Stomach smooth muscle (tissue), 2 donors: ENCODE measurements around the gene SUN2.

ENCODE experiments used
- H3K27ac ChIP-seq: one replicate; pipeline ENCODE4 v1.7.0; 2013; ENCODE audit warnings: mild to moderate bottlenecking, low read length, inconsistent platforms
- H3K27me3 ChIP-seq, 2 donors: one replicate each; pipeline ENCODE4 v1.7.0; 2013; ENCODE audit warnings: low read length in 2 of 2; ENCODE audit not compliant: insufficient read depth in 2 of 2, control insufficient read depth in 1 of 2
- H3K36me3 ChIP-seq, 2 donors: one replicate each; pipeline ENCODE4 v1.7.0; 2013; ENCODE audit warnings: low read length in 2 of 2; ENCODE audit not compliant: control insufficient read depth in 2 of 2, insufficient read depth in 2 of 2
- H3K4me1 ChIP-seq: one replicate; pipeline ENCODE4 v1.7.0; 2013; ENCODE audit warnings: low read length; ENCODE audit not compliant: control insufficient read depth, insufficient read depth
- H3K4me3 ChIP-seq, 2 donors: one replicate each; pipeline ENCODE4 v1.7.0; 2013; ENCODE audit warnings: low read length in 2 of 2
- H3K9ac ChIP-seq, 2 donors: one replicate each; pipeline ENCODE4 v1.7.0; 2013; ENCODE audit warnings: low read length in 2 of 2, mild to moderate bottlenecking in 1 of 2
- H3K9me3 ChIP-seq, 2 donors: one replicate each; pipeline ENCODE4 v1.7.0; 2013; ENCODE audit warnings: low read length in 2 of 2; ENCODE audit not compliant: control insufficient read depth in 2 of 2
- donor health status: healthy.
- donor health status: Pancreatic carcinoma.

Gene SUN2

GRCh38 chr22:38727123-38727522 lies 28.7 kb downstream of the SUN2 start:
- Histone ChIP-seq H3K9me3 (no peaks in the 10 kb centered on the region), H3K9ac (no peak overlapping the region), H3K4me3 (no peak overlapping the region), H3K27me3 (no peaks in the 10 kb centered on the region), H3K36me3 (peaks cover 78 to 89% of the 10 kb centered on the region in 2 donors), H3K27ac (no peak overlapping the region), H3K4me1 (peaks cover 11% of the 10 kb centered on the region)

DNA sequence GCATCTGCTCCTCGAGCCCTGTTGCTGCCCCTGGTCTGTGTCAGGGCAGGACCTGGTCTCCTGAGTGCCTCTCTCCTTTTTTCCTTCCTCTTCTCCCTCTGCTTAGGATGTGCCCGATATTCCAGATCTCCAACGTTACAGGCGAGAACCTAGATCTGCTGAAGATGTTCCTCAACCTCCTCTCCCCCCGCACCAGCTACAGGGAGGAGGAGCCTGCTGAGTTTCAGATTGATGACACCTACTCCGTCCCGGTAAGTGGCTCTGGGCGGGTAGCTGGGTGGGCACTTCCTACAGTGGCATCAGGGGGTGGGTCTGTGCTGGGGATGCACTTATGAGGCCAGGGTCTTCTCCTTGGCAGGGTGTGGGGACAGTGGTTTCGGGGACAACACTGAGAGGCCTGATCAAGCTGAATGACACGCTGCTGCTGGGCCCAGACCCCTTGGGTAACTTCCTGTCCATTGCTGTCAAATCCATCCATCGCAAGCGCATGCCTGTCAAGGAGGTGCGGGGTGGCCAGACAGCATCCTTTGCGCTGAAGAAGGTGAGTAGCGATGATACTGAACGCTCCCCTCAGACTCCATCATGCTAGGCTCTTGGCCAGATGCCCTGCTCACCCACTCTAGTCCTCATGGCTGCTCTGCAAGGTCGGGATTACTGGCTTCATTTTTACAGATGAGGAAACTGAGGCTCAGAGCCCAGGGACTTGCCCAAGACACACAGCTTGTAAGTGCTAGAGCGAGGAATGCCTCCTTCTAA lies 29.7 kb downstream of the SUN2 start:
- H3K9me3 ChIP-seq = no peaks in the 10 kb centered on the region
- peaks cover 2% of the 10 kb centered on the region for H3K4me1 ChIP-seq
- no peak overlapping the region for H3K27ac ChIP-seq
- H3K36me3 ChIP-seq = peaks cover 80 to 90% of the 10 kb centered on the region in 2 donors
- H3K4me3 ChIP-seq = no peak overlapping the region
- no peak overlapping the region for H3K9ac ChIP-seq
- H3K27me3 ChIP-seq = no peaks in the 10 kb centered on the region

- no peak overlapping the region for H3K4me3 ChIP-seq
- H3K36me3 ChIP-seq = peaks cover 73 to 82% of the 10 kb centered on the region in 2 donors
- peaks cover 2% of the 10 kb centered on the region for H3K4me1 ChIP-seq
- no peak overlapping the region for H3K27ac ChIP-seq
- no peaks in the 10 kb centered on the region for H3K27me3 ChIP-seq
- no peaks in the 10 kb centered on the region for H3K9me3 ChIP-seq
- peak overlapping the region in 1 of 2 donors; percentile 29 for H3K9ac ChIP-seq
These were observed 30.7 kb downstream of the SUN2 start for GRCh38 chr22:38724926-38725571.

DNA sequence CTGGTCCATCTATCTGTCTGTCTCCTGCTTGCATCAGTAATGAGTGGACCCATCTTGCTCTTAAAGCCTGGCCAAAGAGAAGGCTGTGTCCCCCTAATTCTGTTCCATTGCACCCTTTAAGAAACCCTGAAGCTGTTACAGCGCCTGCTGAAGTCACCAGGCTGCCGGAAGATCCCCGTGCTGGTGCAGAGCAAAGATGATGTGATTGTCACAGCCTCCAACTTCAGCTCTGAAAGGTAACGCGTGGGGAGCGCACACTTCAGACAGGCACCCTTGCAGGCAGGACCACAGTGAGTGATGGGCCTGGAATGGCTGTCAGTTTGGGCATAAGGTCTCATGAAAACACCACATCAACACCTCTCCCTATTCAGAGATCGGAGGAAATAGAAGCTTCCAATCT lies 31.6 kb downstream of the SUN2 start:
- Histone ChIP-seq H3K4me3 (no peak overlapping the region), H3K9me3 (no peaks in the 10 kb centered on the region), H3K9ac (no peak overlapping the region), H3K27me3 (no peaks in the 10 kb centered on the region), H3K4me1 (peaks cover 2% of the 10 kb centered on the region), H3K36me3 (peaks cover 68 to 74% of the 10 kb centered on the region in 2 donors), H3K27ac (no peak overlapping the region)

DNA sequence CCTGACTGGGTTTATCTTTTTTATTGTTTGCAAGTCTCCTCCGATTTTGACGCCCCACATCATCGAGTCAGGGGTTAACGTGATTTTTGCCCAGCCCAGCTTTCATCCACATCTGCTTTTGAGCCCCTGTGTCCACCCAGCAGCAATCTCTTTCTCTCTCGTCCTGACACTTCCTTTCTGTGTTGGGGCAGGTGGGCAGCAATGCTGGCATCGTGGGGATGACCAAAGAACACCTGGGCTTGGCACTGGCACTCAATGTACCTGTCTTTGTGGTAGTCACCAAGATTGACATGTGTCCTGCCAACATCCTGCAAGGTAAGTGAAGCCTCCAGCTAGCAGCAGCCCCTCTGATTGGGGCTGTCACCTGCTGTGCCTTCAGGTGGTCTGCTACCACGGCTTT lies 34.2 kb downstream of the SUN2 start:
- Histone ChIP-seq H3K9me3 (no peaks in the 10 kb centered on the region), H3K27me3 (no peaks in the 10 kb centered on the region), H3K9ac (no peak overlapping the region), H3K27ac (no peak overlapping the region), H3K36me3 (peaks cover 52 to 62% of the 10 kb centered on the region in 2 donors), H3K4me1 (peaks cover 5% of the 10 kb centered on the region), H3K4me3 (no peak overlapping the region)

- no peak overlapping the region for H3K27ac ChIP-seq
- no peak overlapping the region for H3K9ac ChIP-seq
- peaks cover 8% of the 10 kb centered on the region for H3K4me1 ChIP-seq
- no peaks in the 10 kb centered on the region for H3K27me3 ChIP-seq
- H3K9me3 ChIP-seq = no peaks in the 10 kb centered on the region
- peaks cover 49 to 61% of the 10 kb centered on the region in 2 donors for H3K36me3 ChIP-seq
- H3K4me3 ChIP-seq = no peak overlapping the region
These were observed 35.4 kb downstream of the SUN2 start for GRCh38 chr22:38720350-38720749.

DNA sequence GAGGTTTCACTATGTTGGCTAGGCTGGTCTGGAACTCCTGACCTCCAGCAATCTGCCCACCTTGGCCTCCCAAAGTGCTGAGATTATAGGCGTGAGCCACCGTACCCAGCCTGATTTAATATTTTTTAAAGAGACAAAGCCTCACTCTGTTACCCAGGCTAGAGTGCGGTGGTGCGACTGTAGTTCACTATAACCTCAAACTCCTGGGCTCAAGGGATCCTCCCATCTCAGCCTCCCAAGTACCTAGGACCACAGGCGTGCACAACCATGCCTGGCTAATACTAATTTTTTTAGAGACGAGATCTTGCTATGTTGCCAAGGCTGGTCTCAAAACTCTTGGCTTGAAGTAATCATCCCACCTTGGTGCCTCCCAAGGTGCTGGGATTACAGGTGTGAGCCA lies 36.6 kb downstream of the SUN2 start:
- Histone ChIP-seq H3K36me3 (peaks cover 39 to 54% of the 10 kb centered on the region in 2 donors), H3K9ac (no peak overlapping the region), H3K4me3 (no peak overlapping the region), H3K27ac (no peak overlapping the region), H3K27me3 (no peaks in the 10 kb centered on the region), H3K9me3 (no peaks in the 10 kb centered on the region), H3K4me1 (peaks cover 12% of the 10 kb centered on the region)

- Histone ChIP-seq H3K36me3 (peaks cover 32 to 46% of the 10 kb centered on the region in 2 donors), H3K27me3 (no peaks in the 10 kb centered on the region), H3K27ac (peak overlapping the region; percentile 8), H3K9me3 (no peaks in the 10 kb centered on the region), H3K4me3 (no peak overlapping the region), H3K4me1 (peaks cover 12% of the 10 kb centered on the region), H3K9ac (no peak overlapping the region)
These were observed 37.4 kb downstream of the SUN2 start for GRCh38 chr22:38718414-38718813.

- no peaks in the 10 kb centered on the region for H3K27me3 ChIP-seq
- peaks cover 20 to 38% of the 10 kb centered on the region in 2 donors for H3K36me3 ChIP-seq
- H3K4me1 ChIP-seq = peaks cover 12% of the 10 kb centered on the region
- no peaks in the 10 kb centered on the region for H3K9me3 ChIP-seq
- no peak overlapping the region for H3K4me3 ChIP-seq
- no peak overlapping the region for H3K9ac ChIP-seq
- no peak overlapping the region for H3K27ac ChIP-seq
These were observed 38.6 kb downstream of the SUN2 start for GRCh38 chr22:38717244-38717643.

DNA sequence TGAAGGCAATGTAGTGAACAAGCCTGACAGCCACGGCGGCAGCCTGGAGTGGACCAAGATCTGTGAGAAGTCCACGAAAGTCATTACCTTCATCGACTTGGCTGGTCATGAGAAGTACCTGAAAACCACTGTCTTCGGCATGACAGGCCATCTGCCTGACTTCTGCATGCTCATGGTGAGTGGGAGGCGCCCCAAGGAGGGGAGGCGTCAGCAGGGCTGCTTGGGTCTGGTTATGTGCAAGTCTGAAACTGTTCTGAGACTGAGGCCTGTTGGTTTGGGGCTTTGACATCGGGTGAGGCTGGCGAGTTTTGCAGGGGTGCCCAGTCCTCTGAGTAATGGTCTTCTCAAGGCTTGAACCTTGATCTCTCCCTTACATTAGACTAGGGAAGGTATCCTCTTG lies 39.0 kb downstream of the SUN2 start:
- Histone ChIP-seq H3K4me3 (no peak overlapping the region), H3K9ac (no peak overlapping the region), H3K36me3 (peaks cover 17 to 39% of the 10 kb centered on the region in 2 donors), H3K27ac (no peak overlapping the region), H3K27me3 (no peaks in the 10 kb centered on the region), H3K9me3 (no peaks in the 10 kb centered on the region), H3K4me1 (peaks cover 12% of the 10 kb centered on the region)

DNA sequence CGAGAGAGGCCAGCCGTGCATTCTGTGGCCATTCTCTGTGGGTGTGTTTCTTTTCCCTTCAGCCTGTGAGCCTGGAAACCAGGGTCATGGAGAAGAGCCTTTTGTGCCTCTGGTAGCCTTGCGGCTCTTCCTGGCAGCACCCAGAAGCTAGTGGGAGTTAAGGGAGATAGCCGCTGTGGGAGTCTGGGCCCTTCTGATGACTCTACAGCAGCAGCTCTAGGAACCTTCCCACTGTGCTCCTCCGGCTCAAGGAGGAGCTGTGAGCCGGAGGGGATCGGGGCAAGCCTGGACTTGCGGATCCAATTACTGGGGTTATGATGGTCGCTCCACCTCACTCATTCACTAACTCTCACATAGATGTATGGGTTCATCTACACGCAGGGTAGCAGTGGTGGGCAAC lies 39.5 kb downstream of the SUN2 start:
- Histone ChIP-seq H3K27ac (no peak overlapping the region), H3K9ac (no peak overlapping the region), H3K36me3 (peaks cover 14 to 34% of the 10 kb centered on the region in 2 donors), H3K4me3 (no peak overlapping the region), H3K4me1 (peaks cover 12% of the 10 kb centered on the region), H3K27me3 (no peaks in the 10 kb centered on the region), H3K9me3 (no peaks in the 10 kb centered on the region)
